ENCODE data around the gene ZNF532.
A peak's percentile ranks its signal among the peaks of the same experiment; 100 is the strongest.

The ZNF532 gene

DNA sequence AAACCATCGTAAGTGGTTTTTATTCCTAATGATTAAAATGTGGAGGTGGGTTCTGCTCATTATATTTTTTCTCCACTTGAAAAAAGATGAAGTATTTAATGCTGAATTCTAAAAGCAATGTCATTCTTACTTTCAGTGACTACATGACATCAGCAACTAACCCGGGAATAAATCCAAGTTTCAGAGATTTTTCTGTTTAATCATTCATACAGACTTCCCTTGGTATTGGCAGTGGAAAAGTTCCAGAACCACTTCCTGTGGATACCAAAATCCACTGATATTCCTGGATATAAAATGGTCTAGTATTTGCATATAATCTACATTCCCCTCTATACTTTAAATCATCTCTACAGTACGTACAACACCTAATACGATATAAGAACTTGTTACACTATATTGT, 128.6 kb downstream of the ZNF532 start:
- in situ Hi-C loops (cut with HindIII; ENCODE audit: low sequenced_read_pairs): no loop called here
- TF ChIP-seq, protein P1, sequence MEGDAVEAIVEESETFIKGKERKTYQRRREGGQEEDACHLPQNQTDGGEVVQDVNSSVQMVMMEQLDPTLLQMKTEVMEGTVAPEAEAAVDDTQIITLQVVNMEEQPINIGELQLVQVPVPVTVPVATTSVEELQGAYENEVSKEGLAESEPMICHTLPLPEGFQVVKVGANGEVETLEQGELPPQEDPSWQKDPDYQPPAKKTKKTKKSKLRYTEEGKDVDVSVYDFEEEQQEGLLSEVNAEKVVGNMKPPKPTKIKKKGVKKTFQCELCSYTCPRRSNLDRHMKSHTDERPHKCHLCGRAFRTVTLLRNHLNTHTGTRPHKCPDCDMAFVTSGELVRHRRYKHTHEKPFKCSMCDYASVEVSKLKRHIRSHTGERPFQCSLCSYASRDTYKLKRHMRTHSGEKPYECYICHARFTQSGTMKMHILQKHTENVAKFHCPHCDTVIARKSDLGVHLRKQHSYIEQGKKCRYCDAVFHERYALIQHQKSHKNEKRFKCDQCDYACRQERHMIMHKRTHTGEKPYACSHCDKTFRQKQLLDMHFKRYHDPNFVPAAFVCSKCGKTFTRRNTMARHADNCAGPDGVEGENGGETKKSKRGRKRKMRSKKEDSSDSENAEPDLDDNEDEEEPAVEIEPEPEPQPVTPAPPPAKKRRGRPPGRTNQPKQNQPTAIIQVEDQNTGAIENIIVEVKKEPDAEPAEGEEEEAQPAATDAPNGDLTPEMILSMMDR (IDR thresholded peaks at IDR 0.05; ENCODE audit: low read depth, low read length, missing control alignments): no peak
- peak; percentile 90 for DNase-seq (ENCODE audit: low read depth)
- H3K4me3 ChIP-seq (ENCODE audit: low read depth, low read length): no peak overlapping the region

- DNase-seq (ENCODE audit: low read depth): no peak
- TF ChIP-seq, protein P1 (IDR thresholded peaks at IDR 0.05; ENCODE audit: low read depth, low read length, missing control alignments): no peak
- H3K4me3 ChIP-seq (ENCODE audit: low read depth, low read length): no peak overlapping the region
- in situ Hi-C loops (cut with HindIII; ENCODE audit: low sequenced_read_pairs): no loop called here
Observed at GRCh38 chr18:58995663-58996062, 131.0 kb downstream of the ZNF532 start.

- TF ChIP-seq, protein P1 (IDR thresholded peaks at IDR 0.05; ENCODE audit: low read depth, low read length, missing control alignments): no peak
- H3K4me3 ChIP-seq (ENCODE audit: low read depth, low read length): no peak overlapping the region
- in situ Hi-C loops (cut with HindIII; ENCODE audit: low sequenced_read_pairs): no loop called here
- DNase-seq (ENCODE audit: low read depth): no peak
Observed at GRCh38 chr18:58996131-58996641, 131.5 kb downstream of the ZNF532 start.

GRCh38 chr18:58996696-58997095, 132.0 kb downstream of the ZNF532 start:
- TF ChIP-seq, protein P1 (IDR thresholded peaks at IDR 0.05; ENCODE audit: low read depth, low read length, missing control alignments): no peak
- DNase-seq (ENCODE audit: low read depth): no peak
- in situ Hi-C loops (cut with HindIII; ENCODE audit: low sequenced_read_pairs): no loop called here
- no peak overlapping the region for H3K4me3 ChIP-seq (ENCODE audit: low read depth, low read length)

- TF ChIP-seq, protein P1 (IDR thresholded peaks at IDR 0.05; ENCODE audit: low read depth, low read length, missing control alignments): no peak
- in situ Hi-C loops (cut with HindIII; ENCODE audit: low sequenced_read_pairs): no loop called here
- peak; percentile 94 for DNase-seq (ENCODE audit: low read depth)
- no peak overlapping the region for H3K4me3 ChIP-seq (ENCODE audit: low read depth, low read length)
Observed at GRCh38 chr18:58997811-58998337, 133.2 kb downstream of the ZNF532 start.

- no peak overlapping the region for H3K4me3 ChIP-seq (ENCODE audit: low read depth, low read length)
- peak; percentile 89 for DNase-seq (ENCODE audit: low read depth)
- in situ Hi-C loops (cut with HindIII; ENCODE audit: low sequenced_read_pairs): no loop called here
- TF ChIP-seq, protein P1 (IDR thresholded peaks at IDR 0.05; ENCODE audit: low read depth, low read length, missing control alignments): no peak
Observed at GRCh38 chr18:58998401-58999203, 133.9 kb downstream of the ZNF532 start.
